Suppressor macrophage (primary cell): ENCODE data around the gene MADD.
"Not testable (repeated sequence)": the region's sequence is repeated elsewhere in the genome, so short reads cannot be mapped to it uniquely, and the experiment has no call there.

ENCODE experiments used
- DNase-seq, 4 experiments: peaks; one replicate each; pipeline ENCODE4 v3.0.0-alpha.2; 2020 to 2022

Gene MADD

DNA sequence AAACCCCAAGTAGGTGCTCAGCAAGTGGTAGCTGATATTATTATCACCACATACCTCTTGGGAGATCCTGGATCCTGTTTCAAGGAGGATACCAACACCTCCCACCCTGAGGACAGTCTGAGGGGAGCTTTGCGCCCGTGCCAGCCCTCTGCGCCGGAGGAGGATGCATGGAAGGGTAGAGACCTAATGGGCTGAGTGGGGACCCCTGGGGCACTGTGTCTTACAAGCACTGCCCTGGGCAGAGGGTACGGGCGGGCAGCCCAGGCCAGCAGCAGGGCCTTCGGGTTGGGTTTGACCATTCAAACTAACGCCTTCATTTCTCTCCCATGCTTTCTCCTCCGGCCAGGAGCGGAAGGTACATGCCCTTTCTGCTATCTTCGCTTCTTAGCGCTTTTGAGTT lies 56.3 kb downstream of the MADD start:
- DNase-seq: no peak

GRCh38 chr11:47327025-47327424 lies 57.1 kb downstream of the MADD start:
- no peak for DNase-seq

- no peak for DNase-seq
These were observed 58.0 kb downstream of the MADD start for GRCh38 chr11:47327949-47328348.

DNA sequence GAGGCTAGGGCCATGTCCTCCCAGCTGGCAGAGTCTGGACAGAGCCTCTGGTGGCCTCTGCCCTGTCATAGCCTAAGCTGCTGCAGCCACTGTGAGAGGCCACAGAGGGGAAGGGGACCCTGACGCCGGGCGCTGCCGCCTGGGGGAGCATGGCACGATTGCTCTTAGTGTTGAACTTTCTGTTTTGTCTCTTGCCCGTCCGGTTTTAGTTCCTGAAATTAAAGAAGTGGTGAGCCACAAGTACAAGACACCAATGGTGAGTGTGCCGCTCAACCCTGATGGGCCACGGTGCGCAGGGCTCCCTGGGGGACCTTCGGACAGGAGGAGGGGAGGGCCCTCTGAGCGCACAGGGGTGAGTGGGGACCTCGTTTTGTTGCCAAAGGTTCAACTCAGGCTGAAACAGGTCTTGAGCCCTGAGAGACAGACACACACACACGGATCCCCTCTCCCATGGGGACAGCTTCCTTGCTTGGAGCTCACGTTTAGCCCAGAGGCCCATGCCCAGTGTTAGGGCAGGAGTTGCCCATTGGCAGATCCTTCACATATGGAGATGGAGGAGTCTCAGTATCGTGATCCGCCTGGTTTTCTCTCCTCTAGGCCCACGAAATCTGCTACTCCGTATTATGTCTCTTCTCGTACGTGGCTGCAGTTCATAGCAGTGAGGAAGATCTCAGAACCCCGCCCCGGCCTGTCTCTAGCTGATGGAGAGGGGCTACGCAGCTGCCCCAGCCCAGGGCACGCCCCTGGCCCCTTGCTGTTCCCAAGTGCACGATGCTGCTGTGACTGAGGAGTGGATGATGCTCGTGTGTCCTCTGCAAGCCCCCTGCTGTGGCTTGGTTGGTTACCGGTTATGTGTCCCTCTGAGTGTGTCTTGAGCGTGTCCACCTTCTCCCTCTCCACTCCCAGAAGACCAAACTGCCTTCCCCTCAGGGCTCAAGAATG lies 58.8 kb downstream of the MADD start:
- DNase-seq: peak; percentile 35 to 66 (median 54)

- DNase-seq: no peak
These were observed 59.6 kb downstream of the MADD start for GRCh38 chr11:47329431-47329986.

DNA sequence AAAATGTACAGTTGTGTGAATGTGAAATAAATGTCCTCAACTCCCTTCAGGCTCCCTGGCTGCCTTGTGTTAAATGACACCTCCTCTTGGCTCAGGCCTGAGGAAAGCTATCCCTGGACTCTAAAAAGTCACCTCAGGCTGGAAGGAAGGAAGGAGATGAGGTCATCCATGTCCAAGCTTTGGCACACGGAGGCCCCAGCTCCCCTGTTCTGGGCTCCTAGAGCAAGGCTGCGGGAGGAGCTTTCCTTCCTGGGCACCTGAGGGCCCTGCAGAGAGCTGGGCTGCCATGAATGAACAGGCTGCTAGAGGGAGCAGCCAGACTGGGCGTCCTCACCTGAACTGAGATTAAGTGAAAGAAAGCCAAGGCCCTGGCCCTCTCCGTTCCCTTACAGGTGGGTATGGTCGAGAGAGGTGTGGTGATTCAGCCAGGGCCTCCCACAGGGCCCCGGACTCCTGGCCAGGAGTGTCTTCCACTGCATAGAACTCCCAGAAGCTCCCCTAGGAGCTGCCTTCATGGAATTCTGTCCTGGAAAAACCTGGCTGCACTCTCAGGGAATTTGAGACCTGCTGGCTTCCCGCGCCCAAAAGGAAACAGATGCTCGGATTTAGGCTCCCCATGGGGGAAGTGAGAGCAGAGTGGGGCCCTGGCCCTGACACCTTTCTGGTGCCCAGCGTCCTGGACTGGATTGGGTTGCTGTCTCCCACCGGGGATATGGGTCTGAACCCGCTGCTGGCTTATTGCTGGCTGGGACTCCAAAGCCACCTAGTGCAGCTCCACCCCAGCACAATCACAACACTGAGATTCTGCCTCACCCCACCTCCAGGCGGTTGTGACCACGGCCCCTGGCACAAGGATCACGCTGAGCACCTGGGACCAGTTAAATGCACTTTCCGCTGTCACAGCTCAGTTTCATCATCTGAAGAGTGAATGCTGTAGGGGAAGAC lies 60.3 kb downstream of the MADD start:
- no peak for DNase-seq

- no peak for DNase-seq
These were observed 61.7 kb downstream of the MADD start for GRCh38 chr11:47331454-47332302.

DNA sequence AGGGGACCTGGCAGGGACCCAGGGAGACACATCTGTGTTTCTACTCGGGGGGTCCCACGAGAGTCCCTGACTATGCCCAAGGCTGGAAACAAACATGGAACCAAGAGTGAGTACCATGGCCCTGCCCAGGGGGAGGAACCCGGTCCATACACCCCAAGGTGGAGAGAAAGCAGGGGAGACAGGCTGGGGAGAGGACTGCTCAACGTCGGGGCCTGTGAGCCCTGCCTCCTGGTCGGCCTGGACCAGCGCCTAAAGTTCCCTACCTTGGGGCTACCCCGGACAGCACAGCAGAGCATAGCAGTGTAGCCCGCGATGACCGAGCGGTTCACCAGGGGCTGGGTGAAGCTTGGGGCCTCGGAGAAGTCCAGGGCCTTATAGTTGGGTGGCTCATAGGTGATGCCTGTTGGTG lies 62.4 kb downstream of the MADD start:
- no peak for DNase-seq

- no peak for DNase-seq
These were observed 63.0 kb downstream of the MADD start for GRCh38 chr11:47332791-47333525.

- DNase-seq: no peak
These were observed 63.6 kb downstream of the MADD start for GRCh38 chr11:47333526-47333845.

GRCh38 chr11:47333886-47334443 lies 64.0 kb downstream of the MADD start:
- DNase-seq: no peak

DNA sequence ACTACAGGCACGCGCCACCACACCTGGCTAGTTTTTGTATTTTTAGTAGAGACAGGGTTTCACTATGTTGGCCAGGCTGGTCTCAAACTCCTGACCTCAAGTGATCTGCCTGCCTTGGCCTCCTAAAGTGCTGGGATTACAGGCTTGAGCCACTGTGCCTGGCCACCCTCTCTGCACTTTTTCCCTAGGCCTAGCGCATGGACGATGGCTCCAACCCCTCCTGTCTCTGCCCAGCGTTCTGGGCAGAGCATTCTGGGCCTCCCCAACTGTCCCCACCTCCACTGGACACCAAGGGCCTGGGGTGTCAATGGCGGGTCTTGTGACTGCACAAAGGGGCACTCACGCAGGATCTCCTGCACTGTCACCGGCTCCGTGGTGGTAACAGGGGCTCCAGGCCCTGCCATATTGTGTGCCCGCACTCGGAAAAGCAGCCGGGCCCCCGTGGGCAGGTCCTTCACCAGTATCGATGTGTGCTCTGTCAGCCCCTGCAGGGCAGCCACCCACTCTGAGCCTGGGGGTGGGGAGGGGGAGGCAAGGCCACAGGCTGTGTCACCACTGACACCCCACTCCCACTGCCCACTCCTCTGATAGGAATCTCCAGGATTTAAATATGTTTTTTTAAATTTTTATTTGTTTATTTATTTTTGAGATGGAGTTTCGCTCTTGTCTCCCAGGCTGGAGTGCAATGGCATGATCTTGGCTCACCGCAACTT lies 64.9 kb downstream of the MADD start:
- not testable (repeated sequence) for DNase-seq

DNA sequence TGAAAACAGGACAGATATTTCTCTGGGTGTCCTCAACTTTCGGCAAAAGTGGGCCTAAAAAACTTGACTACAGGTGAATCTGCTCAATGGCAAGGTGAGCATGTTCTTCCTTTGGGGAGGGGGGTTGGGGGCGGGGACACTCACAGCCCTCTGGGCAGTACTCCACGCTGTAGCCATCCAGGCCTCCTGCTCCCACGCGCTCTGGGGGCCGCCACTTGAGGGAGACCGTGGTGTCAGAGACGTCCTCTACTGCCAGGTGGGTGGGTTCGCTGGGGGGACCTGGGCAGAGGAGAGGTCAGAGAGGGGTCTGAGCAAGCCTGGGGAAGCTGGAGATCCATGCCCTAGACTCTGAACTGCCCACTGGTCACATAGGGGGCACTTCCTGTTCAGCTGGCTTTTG lies 65.8 kb downstream of the MADD start:
- no peak for DNase-seq

DNA sequence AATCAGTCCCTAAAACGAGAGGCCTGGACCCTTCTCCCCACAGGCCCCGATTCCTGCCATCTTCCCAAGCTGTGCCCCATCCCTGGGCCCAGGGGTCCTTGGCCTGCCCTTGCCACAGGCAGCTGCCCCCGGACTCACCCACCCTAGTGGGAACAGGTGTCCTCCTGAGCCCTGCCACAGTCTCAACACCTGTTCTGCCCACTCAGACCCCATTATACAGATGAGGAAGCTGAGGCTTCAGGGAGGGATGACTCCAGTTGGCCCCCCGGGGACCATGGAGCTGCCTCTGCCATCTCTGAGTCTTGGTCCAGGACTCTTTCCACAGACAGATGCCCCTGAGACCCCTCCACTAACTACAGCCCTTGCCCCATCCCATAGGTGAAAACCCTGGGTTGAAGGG lies 66.7 kb downstream of the MADD start:
- no peak for DNase-seq

DNA sequence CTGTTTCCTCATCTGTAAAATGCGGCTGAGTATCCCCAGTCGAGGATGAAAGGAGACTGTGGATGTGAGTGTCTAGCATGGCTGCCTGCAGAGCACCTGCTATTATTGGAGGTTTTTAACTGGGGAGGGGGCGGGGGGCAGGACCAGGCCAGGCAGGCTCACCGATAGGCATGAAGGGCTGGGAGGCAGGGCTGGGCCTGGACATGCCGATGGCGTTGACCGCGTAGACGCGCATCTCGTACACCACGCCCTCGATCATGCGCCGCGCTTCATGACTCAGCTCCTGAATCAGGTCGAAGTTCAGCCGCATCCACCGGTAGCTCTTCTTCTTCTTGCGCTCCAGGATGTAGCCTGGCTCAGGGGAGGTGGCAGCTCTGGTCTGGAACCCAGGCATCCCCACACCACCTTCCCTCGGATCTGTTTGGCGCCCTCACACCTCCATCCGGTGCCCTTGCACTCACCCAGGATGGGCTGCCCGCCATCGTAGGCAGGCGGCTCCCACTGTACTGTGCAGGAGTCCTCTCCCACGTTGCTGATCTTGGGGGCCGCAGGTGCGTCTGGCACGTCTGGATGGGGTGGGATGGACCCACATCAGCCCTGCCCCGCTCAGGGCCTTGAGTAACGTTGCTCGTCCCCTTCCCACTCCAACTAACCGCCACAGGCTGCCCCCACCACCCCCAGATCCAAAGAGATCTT lies 67.4 kb downstream of the MADD start:
- DNase-seq: no peak

GRCh38 chr11:47338396-47339241 lies 68.7 kb downstream of the MADD start:
- DNase-seq: no peak

GRCh38 chr11:47340010-47340409 lies 70.1 kb downstream of the MADD start:
- no peak for DNase-seq

DNA sequence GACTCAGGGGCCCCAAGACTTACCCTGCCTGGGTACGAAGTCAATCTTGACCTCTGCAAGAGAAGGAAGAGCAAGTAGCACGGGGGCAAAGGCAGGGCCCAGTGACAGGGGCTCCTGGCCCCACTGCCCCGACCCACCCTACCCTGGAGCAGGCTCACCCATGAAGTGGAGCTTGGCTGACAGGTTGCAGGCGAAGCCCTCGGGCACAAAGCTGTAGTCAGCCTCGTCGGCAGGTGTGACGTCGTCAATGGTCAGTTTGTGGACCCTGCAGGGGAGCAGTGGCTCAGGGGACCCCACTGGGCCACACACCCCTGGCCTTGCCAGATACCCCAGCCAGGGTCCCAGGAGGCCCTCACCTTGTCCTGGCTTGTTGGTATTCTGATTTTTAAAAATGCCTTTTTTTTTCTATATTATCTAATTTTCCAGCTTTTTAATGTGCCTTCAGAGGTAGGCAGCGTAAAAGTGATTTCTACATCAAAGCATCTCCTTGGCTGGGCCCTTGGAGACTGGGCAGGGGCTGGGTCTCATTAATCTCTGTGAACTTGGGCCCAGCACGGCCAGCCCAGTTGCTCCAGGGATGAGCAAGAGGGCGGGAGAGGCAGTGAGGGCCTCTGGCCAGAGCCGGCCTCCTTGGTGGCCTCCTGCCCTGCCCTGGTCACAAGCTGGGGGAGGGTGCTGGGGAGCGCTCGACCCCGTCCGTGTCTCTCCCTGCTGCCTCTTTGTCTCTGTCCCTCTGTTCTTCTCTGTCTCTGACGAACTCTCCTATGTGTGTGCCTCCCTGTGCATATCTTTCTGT lies 71.2 kb downstream of the MADD start:
- no peak for DNase-seq
